GM12865 (cell line): ENCODE measurements around the gene IL1RAPL1.

Experiments used
- DNase-seq: peaks from one replicate; pipeline ENCODE4 v3.0.0; 2010; ENCODE audit warnings: low read depth
- H3K4me3 ChIP-seq: 2 replicates; pipeline ENCODE4 v1.5.1; 2011; ENCODE audit warnings: mild to moderate bottlenecking, low read depth, low read length, control low read depth
- TF ChIP-seq, protein P1 (sequence below): IDR thresholded peaks from 2 replicates; pipeline ENCODE4 v1.5.1; 2011; ENCODE audit warnings: low read length, control low read depth, low read depth, inconsistent platforms; ENCODE audit not compliant: insufficient read depth; ENCODE audit errors: missing control alignments

Gene IL1RAPL1

DNA sequence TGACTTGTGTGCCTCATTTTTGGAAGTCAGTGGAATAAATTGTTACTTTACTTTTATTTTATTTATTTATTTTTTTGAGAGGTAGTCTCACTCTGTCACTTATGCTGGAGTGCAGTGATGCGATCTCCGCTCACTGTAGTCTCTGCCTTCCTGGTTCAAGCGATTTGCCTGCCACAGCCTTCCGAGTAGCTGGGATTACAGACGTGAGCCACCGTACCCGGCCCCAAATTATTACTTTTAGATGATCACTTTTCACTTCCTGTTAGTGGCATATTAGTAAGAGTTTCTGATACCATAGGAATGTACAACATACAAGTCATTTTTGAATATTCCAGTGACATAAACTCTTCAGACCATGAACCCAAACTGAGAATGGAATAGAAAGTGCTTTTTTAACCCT lies 1017.1 kb downstream of the IL1RAPL1 start:
- TF ChIP-seq, protein P1, sequence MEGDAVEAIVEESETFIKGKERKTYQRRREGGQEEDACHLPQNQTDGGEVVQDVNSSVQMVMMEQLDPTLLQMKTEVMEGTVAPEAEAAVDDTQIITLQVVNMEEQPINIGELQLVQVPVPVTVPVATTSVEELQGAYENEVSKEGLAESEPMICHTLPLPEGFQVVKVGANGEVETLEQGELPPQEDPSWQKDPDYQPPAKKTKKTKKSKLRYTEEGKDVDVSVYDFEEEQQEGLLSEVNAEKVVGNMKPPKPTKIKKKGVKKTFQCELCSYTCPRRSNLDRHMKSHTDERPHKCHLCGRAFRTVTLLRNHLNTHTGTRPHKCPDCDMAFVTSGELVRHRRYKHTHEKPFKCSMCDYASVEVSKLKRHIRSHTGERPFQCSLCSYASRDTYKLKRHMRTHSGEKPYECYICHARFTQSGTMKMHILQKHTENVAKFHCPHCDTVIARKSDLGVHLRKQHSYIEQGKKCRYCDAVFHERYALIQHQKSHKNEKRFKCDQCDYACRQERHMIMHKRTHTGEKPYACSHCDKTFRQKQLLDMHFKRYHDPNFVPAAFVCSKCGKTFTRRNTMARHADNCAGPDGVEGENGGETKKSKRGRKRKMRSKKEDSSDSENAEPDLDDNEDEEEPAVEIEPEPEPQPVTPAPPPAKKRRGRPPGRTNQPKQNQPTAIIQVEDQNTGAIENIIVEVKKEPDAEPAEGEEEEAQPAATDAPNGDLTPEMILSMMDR: no peak
- DNase-seq: no peak
- H3K4me3 ChIP-seq: no peak overlapping the region

DNA sequence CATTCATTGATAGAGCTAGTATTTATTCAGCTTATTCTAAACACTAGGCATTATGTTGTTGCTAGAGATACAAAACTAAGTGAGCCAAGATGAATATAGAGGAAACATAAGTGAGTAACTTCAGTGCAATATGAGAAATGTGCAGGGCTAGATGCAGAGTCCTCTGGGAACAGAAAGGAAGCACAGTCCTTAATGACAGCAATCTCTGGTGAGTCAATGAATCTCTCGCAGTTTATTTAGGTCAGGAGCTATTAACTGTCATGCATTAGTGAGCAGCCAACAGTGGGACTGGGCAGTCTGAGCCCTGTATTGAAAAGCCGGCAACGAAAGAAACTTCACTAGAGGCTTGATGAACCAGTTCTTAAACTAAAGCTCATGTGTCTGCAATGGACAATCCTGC lies 1030.0 kb downstream of the IL1RAPL1 start:
- H3K4me3 ChIP-seq: no peak overlapping the region
- peak; percentile 5 for DNase-seq
- TF ChIP-seq, protein P1: no peak

DNA sequence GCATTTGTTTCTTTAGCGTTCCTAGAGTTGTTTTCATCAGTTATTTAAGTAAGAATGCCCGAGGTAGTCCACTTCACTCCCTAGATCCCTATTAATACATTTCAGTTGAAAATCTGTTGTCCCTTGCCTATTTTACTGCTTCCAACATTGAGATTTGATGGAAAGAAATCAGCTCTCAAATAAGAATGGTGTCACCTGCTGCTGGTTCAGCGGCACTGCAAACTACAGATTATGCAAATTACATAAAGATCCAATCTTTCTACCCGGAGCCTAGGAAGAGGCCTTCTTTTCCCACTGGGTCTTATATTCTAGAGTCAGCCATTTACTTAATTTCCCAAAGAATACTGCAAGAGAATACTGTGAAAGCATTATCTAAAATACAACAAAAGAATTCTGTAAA lies 1030.5 kb downstream of the IL1RAPL1 start:
- H3K4me3 ChIP-seq: no peak overlapping the region
- DNase-seq: peak; percentile 4

DNA sequence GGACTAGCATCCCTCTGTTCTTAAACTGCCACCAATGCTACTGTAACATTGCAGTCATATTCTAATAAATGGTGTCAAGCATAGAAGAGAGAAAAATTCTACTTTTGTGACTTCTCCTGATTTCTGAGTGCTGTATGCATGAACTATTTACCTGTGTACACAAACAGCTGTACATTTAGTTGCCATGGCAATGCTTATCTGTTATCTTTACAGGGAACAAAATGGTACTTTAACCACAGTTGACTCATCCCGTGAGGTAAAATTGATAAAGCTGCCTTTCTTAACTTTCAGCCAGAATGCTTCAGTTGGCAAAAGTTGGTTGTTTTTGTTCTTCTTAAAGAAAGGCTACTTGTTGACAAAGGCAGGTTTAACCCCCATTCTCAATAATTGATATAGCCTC lies 1040.6 kb downstream of the IL1RAPL1 start:
- DNase-seq: peak; percentile 29
- TF ChIP-seq, protein P1: no peak
- no peak overlapping the region for H3K4me3 ChIP-seq

More for the DNA sequence above, 1030.5 kb downstream of the IL1RAPL1 start:
- TF ChIP-seq, protein P1: no peak

DNA sequence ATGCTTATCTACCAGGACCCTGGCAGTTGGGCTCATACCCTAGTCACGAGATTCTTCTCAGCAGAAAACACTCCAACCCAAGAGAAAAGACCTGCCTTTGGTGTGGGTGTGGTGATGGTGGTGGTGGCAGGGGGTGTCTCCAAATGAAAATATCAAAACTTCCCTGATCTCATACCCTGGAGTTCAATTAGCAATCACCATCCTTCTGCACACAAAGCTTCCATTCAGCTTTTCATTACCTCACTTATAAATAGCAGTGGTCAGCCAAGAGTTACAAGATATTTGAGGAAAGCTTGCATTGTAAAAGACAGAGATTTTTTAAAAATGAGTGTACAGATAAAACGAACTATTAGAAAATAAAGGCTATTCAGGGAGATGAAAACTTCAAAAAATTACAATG lies 1047.3 kb downstream of the IL1RAPL1 start:
- no peak for DNase-seq
- TF ChIP-seq, protein P1: no peak
- H3K4me3 ChIP-seq: no peak overlapping the region

DNA sequence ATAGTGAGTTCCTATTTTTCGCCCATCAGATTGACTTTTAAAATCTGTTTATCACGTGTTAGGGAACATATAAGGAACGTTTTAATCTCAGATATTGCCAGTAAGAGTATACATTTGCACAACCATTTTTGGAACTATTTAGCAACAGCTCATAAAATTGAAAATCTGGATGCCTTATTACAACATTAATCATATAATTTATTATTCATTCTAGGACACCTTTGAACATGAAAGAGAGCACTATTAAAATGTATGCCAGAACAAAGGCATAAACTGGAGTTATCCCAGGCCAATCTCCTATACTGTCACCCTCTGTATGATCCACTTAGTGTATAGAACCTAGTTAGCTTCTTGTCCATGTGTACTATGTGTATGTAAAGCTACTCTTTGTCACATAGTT lies 1049.1 kb downstream of the IL1RAPL1 start:
- TF ChIP-seq, protein P1: no peak
- no peak overlapping the region for H3K4me3 ChIP-seq
- no peak for DNase-seq

DNA sequence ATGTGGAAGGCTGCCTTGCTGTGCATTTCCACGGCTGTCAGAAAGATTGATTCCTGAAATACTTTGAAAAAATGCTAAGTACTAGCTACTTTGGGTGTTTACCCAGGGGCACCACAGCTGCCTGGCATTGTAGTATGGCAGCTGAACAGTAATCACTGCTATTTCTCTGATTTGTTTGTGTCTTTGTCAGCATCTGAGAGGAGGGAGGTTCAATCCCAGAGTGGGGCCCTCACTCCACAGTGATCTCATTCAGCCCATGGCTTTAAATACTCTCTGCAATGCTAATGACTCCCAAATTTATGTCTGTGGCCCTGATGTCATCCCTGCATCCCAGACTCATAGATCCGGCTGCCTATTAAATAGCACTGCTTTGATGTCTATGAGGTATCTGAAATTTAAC lies 1052.9 kb downstream of the IL1RAPL1 start:
- no peak overlapping the region for H3K4me3 ChIP-seq
- DNase-seq: no peak
- TF ChIP-seq, protein P1: no peak
